DOHH2 (cell line): ENCODE data around the gene RSF1.

Experiments used
- EZH2phosphoT487 ChIP-seq: fragments of 200-600 bp; sonication (generic); IDR thresholded peaks from 2 replicates; pipeline ENCODE4 v1.6.1; 2017; ENCODE audit warnings: borderline replicate concordance, mild to moderate bottlenecking, antibody characterized with exemption, low read length, moderate library complexity, mixed read lengths
- TF ChIP-seq, protein P1 (sequence below): fragments of 200-600 bp; sonication (generic); IDR thresholded peaks from one replicate; pipeline ENCODE4 v1.5.1; 2014; ENCODE audit warnings: antibody characterized with exemption, mild to moderate bottlenecking, low read depth, low read length; ENCODE audit not compliant: poor library complexity, severe bottlenecking

DNA sequence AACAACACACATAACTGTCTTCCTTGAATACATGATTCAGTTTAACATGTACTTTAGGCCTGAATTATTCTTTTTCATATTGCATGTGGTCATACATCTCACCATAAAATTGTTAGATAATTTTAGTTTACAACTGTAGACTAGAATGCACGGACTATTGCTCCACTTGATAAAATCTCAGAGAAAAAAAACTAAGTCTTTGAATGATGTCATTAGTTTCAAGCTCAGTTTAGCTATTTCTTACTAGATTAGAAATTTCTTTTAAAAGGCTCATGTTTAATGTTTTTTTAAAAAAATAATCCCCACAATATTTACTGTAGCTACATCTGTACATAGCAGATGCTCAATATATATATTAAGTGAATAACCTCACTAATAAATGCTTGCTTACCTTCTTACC is 5.1 kb downstream of the RSF1 start:
- TF ChIP-seq, protein P1, sequence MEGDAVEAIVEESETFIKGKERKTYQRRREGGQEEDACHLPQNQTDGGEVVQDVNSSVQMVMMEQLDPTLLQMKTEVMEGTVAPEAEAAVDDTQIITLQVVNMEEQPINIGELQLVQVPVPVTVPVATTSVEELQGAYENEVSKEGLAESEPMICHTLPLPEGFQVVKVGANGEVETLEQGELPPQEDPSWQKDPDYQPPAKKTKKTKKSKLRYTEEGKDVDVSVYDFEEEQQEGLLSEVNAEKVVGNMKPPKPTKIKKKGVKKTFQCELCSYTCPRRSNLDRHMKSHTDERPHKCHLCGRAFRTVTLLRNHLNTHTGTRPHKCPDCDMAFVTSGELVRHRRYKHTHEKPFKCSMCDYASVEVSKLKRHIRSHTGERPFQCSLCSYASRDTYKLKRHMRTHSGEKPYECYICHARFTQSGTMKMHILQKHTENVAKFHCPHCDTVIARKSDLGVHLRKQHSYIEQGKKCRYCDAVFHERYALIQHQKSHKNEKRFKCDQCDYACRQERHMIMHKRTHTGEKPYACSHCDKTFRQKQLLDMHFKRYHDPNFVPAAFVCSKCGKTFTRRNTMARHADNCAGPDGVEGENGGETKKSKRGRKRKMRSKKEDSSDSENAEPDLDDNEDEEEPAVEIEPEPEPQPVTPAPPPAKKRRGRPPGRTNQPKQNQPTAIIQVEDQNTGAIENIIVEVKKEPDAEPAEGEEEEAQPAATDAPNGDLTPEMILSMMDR: no peak
- TF ChIP-seq EZH2phosphoT487: no peak
